Stimulated activated naive CD8-positive, alpha-beta T cell treated with anti-CD3 and anti-CD28 coated beads, Interleukin-15, amount 100 ng/mL, for 72 hours (primary cell): Measurements from ENCODE around the gene IGSF9.

Experiments
- ATAC-seq: fragments of 150-1000 bp; cut with Tn5 transposase; 2 replicates; pipeline ENCODE4 v1.10.0; 2021; ENCODE audit warnings: mild to moderate bottlenecking, moderate library complexity
- DNase-seq, 2 donors: peaks; one replicate each; pipeline ENCODE4 v3.0.0; 2021 to 2022
- H3K27ac Mint-ChIP-seq, 2 donors: one replicate each; pipeline ENCODE4 v1.8.0; 2022; ENCODE audit warnings: mild to moderate bottlenecking in 2 of 2, mixed read lengths in 2 of 2, moderate library complexity in 2 of 2
- H3K27me3 Mint-ChIP-seq: one replicate; pipeline ENCODE4 v1.8.0; 2022; ENCODE audit warnings: mixed read lengths
- H3K4me1 Mint-ChIP-seq: one replicate; pipeline ENCODE4 v1.8.0; 2022; ENCODE audit warnings: mild to moderate bottlenecking, mixed read lengths
- H3K4me3 Mint-ChIP-seq, 2 donors: one replicate each; pipeline ENCODE4 v1.8.0; 2022; ENCODE audit warnings: mild to moderate bottlenecking in 2 of 2, mixed read lengths in 2 of 2, moderate library complexity in 1 of 2
- H3K9me3 Mint-ChIP-seq, 2 donors: one replicate each; pipeline ENCODE4 v1.8.0; 2022; ENCODE audit warnings: mixed read lengths in 2 of 2

The IGSF9 gene

GRCh38 chr1:159980076-159980475 is 34.7 kb upstream of the IGSF9 start:
- H3K9me3 Mint-ChIP-seq: no peaks in the 10 kb centered on the region
- no peak overlapping the region for H3K27ac Mint-ChIP-seq
- H3K4me3 Mint-ChIP-seq: no peak overlapping the region
- peaks cover 48% of the 10 kb centered on the region for H3K27me3 Mint-ChIP-seq
- DNase-seq (no peak), ATAC-seq (no peak)
- no peaks in the 10 kb centered on the region for H3K4me1 Mint-ChIP-seq

DNA sequence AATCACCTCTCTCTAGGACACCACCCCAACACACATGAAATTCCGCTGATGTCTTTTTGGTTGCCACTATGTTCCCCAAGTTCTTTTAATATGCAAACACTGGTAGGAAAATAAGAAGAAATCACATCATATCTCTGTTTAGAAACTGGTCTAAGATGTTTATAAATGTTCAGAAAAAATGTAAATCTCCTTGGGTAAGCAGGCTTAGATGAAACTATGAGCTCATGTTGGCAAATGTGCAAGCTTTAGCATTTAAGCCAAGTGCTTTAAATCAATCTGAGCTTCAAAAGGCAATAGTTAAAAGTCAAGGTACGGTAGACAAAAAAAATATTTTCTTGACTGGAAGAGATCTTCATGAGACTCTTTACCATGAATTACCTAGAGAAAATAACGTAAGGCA is 33.8 kb upstream of the IGSF9 start:
- no peaks in the 10 kb centered on the region for H3K9me3 Mint-ChIP-seq
- H3K4me1 Mint-ChIP-seq: no peaks in the 10 kb centered on the region
- DNase-seq: no peak
- H3K4me3 Mint-ChIP-seq: no peak overlapping the region
- ATAC-seq: no peak
- H3K27ac Mint-ChIP-seq: no peak overlapping the region
- H3K27me3 Mint-ChIP-seq: peaks cover 48% of the 10 kb centered on the region

- Mint-ChIP-seq H3K27ac (no peak overlapping the region), H3K27me3 (peaks cover 39% of the 10 kb centered on the region), H3K9me3 (no peaks in the 10 kb centered on the region), H3K4me1 (no peaks in the 10 kb centered on the region), H3K4me3 (no peak overlapping the region)
- no peak for ATAC-seq
- DNase-seq: no peak
Observed at GRCh38 chr1:159978107-159978398, 32.6 kb upstream of the IGSF9 start.

DNA sequence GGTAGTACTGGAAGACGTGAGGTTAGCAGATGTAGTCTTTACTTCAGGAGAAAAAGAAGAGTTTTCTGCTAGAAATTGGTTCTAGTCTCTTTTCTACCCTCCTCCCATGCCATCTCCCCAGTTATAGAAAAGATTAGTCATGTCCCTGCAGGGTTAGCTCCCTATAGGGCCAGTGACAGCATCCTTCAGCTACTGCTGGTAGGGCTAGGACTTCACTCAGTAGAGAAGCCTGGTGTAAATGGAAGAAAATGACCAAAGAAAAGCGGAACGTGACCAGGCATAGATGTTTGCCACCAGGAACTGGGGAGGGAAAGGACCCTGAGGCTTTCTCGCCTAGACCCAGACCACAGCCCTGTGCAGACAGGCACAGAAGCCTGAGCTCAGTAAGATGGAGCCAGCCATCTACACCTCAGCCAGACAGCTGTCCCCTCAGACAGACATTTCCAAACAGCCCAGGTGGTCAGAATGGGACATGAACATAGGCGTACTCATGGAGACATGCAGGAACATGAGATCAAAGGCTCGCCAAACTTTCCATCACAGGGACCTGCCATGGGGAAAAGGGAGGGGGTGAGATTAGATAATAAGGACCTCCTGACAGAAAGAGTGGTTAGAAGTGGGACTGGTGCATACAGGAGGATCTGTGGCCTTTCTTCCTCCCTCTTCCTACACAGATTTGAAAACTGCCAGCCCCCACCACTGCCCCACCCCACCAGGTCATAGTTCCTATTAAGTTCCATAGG is 32.1 kb upstream of the IGSF9 start:
- H3K27me3 Mint-ChIP-seq: peaks cover 40% of the 10 kb centered on the region
- H3K9me3 Mint-ChIP-seq: no peaks in the 10 kb centered on the region
- no peak overlapping the region for H3K4me3 Mint-ChIP-seq
- no peaks in the 10 kb centered on the region for H3K4me1 Mint-ChIP-seq
- ATAC-seq (peak; percentile 31), DNase-seq (no peak)
- H3K27ac Mint-ChIP-seq: no peak overlapping the region

- no peak overlapping the region for H3K27ac Mint-ChIP-seq
- H3K4me3 Mint-ChIP-seq: no peak overlapping the region
- ATAC-seq: no peak
- H3K27me3 Mint-ChIP-seq: peaks cover 26% of the 10 kb centered on the region
- DNase-seq: no peak
- no peaks in the 10 kb centered on the region for H3K4me1 Mint-ChIP-seq
- H3K9me3 Mint-ChIP-seq: no peaks in the 10 kb centered on the region
Observed at GRCh38 chr1:159974350-159974965, 29.0 kb upstream of the IGSF9 start.

DNA sequence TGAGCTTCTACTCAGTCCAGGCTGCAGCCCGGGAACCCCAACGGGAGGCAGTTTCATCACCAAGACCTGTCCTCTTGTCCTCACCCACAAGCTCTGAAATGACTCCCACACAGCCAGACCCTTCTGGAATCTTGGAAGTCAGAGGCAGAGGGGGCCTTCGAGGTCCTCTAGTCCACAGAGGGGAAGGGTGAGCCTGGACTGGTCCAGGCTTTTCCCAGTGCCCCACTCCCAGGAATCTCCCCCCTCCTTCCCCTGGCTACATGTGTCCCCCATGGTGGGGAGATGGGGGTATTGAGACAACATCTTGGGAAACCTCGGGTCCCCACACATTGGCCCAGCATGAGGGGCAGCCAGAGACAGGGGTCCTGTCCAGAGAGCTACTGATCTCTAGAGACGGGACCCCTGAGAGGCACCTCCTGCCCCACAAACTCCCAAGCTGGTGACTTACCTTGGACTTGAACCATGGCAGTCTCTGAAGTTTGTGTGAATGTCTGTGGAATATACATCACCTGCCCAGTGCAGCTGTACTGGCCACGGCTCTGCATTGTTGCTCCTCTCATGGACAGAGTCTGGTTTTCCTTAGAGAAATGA is 28.0 kb upstream of the IGSF9 start:
- H3K4me1 Mint-ChIP-seq: no peaks in the 10 kb centered on the region
- DNase-seq (no peak), ATAC-seq (no peak)
- peaks cover 23% of the 10 kb centered on the region for H3K27me3 Mint-ChIP-seq
- H3K4me3 Mint-ChIP-seq: no peak overlapping the region
- H3K27ac Mint-ChIP-seq: no peak overlapping the region
- H3K9me3 Mint-ChIP-seq: no peaks in the 10 kb centered on the region

DNA sequence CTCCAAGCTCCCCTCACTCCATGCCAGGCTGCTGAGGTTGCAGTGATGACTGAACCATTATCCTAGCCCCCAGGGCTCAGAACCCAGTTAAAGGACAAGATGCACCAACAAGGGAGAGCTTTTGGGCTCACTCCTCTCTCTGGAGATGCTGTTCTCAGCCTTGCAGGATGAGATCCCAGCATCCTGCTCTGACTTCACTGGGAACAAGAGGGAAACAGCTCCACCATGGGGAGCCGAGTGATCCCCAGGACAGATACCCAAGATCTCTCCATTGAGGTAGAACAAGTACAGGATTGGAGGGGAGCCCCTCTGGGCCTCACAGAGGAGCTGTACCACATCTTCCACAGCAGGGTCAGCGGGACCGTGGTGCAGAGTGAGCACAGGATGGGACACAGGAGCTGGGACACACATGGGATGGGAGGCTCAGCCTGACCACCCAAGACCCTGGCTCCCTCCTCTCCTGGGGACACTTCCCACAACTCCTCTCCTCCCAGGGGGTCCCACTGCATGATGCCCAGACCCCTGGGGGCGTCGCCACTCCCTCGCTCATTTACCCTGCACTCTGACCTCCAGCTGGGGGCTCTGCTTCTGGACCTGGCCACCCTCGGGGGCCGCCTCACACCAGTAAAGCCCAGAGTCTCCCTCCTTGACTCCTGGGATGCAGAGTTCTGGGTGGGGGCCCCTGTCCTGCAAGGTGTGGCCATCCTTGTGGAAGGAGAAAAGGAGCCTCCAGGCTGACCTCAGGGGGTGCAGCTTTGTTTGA is 27.2 kb upstream of the IGSF9 start:
- no peak overlapping the region for H3K27ac Mint-ChIP-seq
- DNase-seq (no peak), ATAC-seq (no peak)
- no peak overlapping the region for H3K4me3 Mint-ChIP-seq
- peaks cover 29% of the 10 kb centered on the region for H3K27me3 Mint-ChIP-seq
- H3K4me1 Mint-ChIP-seq: no peaks in the 10 kb centered on the region
- H3K9me3 Mint-ChIP-seq: no peaks in the 10 kb centered on the region

DNA sequence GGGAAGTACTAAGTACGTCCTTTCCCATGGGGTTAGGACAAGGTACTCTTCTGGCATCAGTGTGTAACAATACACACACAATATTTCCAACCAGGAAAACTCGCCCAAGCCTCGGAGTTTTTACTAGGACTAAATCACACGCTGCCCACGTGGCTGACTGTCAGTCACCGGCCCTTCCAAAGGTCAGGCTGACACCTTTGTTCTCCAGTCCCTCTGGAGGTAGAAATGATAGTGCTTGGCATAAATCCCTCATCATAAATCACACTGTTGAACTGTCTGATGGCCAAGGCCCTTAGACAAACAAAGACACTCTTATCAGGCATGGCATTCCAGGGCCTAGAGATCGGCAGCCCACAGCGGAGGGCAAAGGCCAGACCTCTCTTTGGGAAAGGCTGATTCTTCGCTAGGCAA is 25.5 kb upstream of the IGSF9 start:
- DNase-seq (no peak), ATAC-seq (no peak)
- Mint-ChIP-seq H3K9me3 (no peaks in the 10 kb centered on the region), H3K4me1 (no peaks in the 10 kb centered on the region), H3K27ac (no peak overlapping the region), H3K4me3 (no peak overlapping the region), H3K27me3 (peaks cover 17% of the 10 kb centered on the region)

- H3K27ac Mint-ChIP-seq: no peak overlapping the region
- peaks cover 17% of the 10 kb centered on the region for H3K27me3 Mint-ChIP-seq
- ATAC-seq: no peak
- H3K9me3 Mint-ChIP-seq: no peaks in the 10 kb centered on the region
- no peaks in the 10 kb centered on the region for H3K4me1 Mint-ChIP-seq
- no peak overlapping the region for H3K4me3 Mint-ChIP-seq
- no peak for DNase-seq
Observed at GRCh38 chr1:159968901-159969300, 23.5 kb upstream of the IGSF9 start.

GRCh38 chr1:159965263-159965662 is 19.9 kb upstream of the IGSF9 start:
- no peak overlapping the region for H3K27ac Mint-ChIP-seq
- H3K4me3 Mint-ChIP-seq: no peak overlapping the region
- H3K4me1 Mint-ChIP-seq: no peaks in the 10 kb centered on the region
- ATAC-seq: no peak
- peaks cover 10% of the 10 kb centered on the region for H3K27me3 Mint-ChIP-seq
- H3K9me3 Mint-ChIP-seq: no peaks in the 10 kb centered on the region
- DNase-seq: no peak

DNA sequence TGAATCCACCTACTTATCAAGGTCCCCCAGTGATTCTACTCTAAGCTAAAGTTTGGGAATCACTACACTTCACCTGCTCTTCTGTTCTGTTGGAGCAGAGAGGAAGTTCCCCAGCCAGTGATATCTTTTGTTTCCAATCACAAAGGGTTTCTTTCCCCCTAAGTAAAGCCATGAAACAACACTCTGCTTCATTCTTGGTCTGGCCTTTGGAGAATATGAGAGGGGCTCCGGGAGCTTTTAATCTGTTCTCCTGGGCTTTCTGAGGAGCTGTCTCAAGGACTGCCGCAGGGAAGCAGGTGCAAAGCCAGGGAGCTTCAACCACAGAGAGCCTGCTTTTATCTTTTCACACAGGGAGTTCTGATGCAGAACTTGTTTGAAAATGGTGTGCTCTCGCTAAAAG is 18.7 kb upstream of the IGSF9 start:
- peaks cover 4% of the 10 kb centered on the region for H3K4me1 Mint-ChIP-seq
- no peak for DNase-seq

DNA sequence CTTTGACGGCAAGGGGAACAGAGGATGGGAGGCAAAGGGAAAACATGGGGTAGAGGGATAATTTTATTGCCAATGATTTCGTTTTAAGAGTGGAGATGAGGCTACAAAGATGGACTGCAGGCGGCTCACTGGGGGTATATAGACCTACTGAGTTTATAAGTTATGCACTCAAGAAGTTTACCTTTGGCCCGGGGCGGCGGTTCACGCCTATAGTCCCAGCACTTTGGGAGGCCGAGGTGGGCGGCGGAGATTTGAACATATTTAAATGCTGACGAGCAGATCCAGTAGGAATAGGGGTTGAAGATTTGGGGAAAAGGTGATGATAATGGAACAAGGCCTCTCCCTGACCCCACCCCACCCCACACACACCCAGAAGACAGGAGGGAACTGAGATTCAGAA is 16.8 kb upstream of the IGSF9 start:
- ATAC-seq (no peak), DNase-seq (no peak)
- peaks cover 11% of the 10 kb centered on the region for H3K27me3 Mint-ChIP-seq
- no peak overlapping the region for H3K27ac Mint-ChIP-seq
- peaks cover 10% of the 10 kb centered on the region for H3K4me1 Mint-ChIP-seq
- H3K4me3 Mint-ChIP-seq: no peak overlapping the region
- H3K9me3 Mint-ChIP-seq: no peaks in the 10 kb centered on the region

More for the DNA sequence above, 18.7 kb upstream of the IGSF9 start:
- Mint-ChIP-seq H3K27me3 (peaks cover 16% of the 10 kb centered on the region), H3K27ac (no peak overlapping the region), H3K9me3 (no peaks in the 10 kb centered on the region), H3K4me3 (no peak overlapping the region)
- ATAC-seq: no peak

GRCh38 chr1:159961636-159962035 is 16.2 kb upstream of the IGSF9 start:
- Mint-ChIP-seq H3K4me3 (no peak overlapping the region), H3K4me1 (peaks cover 10% of the 10 kb centered on the region), H3K27ac (no peak overlapping the region), H3K27me3 (peaks cover 11% of the 10 kb centered on the region), H3K9me3 (no peaks in the 10 kb centered on the region)
- ATAC-seq (no peak), DNase-seq (no peak)

DNA sequence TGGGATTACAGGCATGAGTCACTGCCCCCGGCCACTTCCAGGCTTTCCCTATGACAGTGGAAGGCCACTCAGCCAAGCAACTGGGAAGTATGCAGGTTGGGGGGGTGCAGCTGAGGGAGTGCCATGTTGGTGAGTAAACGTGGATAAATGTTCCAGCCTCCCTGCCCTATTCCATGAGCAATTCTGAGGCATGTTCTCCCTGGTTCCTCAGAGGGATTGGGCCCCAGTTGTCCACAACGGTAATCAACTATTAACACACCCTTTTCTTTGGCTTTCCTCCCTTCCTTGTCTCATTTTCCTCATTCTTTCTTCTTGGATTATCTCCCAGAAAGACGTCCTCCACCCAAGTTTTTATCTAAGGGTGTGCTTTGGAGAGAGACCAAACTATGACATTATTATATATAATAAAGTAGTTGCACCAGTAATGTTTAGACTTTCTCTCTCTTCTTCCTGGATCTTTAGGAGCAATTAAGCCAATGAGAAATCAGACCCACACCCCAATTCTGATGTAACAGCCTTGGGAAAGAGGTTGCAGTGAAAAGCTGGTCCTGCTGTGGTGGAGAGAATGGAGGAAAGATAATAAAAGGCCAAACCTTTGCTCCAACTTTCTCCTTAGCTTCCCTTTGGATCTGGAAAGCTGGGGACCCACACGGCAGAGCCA is 15.4 kb upstream of the IGSF9 start:
- DNase-seq: no peak
- peaks cover 11% of the 10 kb centered on the region for H3K27me3 Mint-ChIP-seq
- no peak overlapping the region for H3K4me3 Mint-ChIP-seq
- no peaks in the 10 kb centered on the region for H3K9me3 Mint-ChIP-seq
- H3K4me1 Mint-ChIP-seq: peaks cover 10% of the 10 kb centered on the region
- no peak for ATAC-seq
- no peak overlapping the region for H3K27ac Mint-ChIP-seq

DNA sequence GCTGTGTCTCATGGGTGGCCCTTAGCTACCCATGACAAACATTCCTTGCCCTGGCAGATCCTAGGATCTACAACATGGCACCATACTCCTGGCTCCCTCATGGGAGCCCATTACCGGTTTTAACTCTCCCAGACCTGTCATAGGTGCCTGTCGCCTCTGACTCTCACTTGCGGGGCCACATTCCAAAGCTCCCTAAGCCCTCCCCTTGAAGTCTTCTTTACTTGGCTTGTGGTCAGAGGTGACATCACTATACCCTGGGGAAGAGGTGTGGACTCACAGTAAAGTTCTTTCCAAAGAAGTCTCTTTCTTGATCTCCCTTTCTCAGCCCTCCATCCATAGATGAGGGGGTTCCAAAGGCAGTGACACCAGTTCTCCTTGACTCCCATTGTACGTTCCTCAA is 14.0 kb upstream of the IGSF9 start:
- no peaks in the 10 kb centered on the region for H3K9me3 Mint-ChIP-seq
- no peak for DNase-seq
- H3K4me3 Mint-ChIP-seq: no peak overlapping the region
- H3K27ac Mint-ChIP-seq: peak overlapping the region in 1 of 2 donors; percentile 5
- H3K4me1 Mint-ChIP-seq: peaks cover 10% of the 10 kb centered on the region
- H3K27me3 Mint-ChIP-seq: peaks cover 14% of the 10 kb centered on the region
- no peak for ATAC-seq
